ENCODE results near the gene UQCR11. TPM values are rescaled to one million over a fixed set of nuclear protein-coding genes. Genes with fewer than 3 reads are reported as not detected.

Gene UQCR11
- total RNA-seq, 6 donors from 2014 or later, result 10.5 to 216 (median 67.3) TPM

DNA sequence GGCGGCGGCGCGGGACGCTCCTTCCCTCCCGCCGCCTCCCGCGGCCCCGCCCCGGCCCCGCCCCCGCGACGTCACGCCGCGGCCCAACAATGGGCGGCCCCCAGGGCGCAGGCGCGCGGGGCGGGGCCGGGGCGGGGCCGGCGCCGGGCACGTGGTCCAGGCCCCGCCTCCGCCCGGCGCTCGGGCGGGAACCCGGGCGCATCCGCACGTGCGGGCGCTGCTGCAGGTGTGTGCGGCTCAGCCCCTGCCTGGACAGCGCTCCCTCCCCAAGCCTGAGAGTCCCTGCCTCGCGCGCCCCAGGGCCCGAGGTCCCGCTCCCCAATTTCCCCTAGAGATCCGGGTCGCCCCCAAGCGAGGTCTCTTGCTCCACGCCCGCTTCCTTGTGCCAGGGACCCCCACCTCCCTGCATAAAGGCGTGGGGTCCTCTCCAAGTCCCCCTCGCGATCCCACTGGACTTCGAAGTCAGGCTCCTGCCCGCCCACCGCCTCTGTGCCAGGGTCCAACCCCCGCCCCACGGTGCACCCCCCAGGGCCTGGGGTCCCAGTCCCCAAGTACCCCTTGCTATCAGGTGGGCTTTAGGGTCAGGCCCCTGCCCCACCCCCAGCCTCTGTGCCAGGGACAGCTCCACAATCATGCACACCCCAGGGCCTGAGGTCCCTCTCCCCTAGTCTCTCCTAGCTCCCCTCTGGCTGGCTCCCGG is 36.8 kb downstream of the UQCR11 start, which contains the start of gene MEX3D:
MEX3D (minus strand) TSS at position 6 of the 700 bp plus-strand sequence. CDS start 267 bp downstream, outside the sequence.
- Histone ChIP-seq H3K27ac (peak within 1 kb of the TSS; percentile 75 to 87 (median 84)), H3K36me3 (no peaks in the 10 kb centered on the region), H3K4me3 (peak within 1 kb of the TSS; percentile 63 to 86 (median 78)), H3K27me3 (peaks cover 0 to 10% (median 0%) of the 10 kb centered on the region in 4 donors), H3K4me1 (peaks cover 11 to 27% (median 16%) of the 10 kb centered on the region in 4 donors), H3K9me3 (no peaks in the 10 kb centered on the region)
- peak; percentile 74 to 98 for DNase-seq
- peak; percentile 20 to 87 for ATAC-seq (ENCODE audit: low FRiP score in 2 of 2)
- TF ChIP-seq, protein P1, sequence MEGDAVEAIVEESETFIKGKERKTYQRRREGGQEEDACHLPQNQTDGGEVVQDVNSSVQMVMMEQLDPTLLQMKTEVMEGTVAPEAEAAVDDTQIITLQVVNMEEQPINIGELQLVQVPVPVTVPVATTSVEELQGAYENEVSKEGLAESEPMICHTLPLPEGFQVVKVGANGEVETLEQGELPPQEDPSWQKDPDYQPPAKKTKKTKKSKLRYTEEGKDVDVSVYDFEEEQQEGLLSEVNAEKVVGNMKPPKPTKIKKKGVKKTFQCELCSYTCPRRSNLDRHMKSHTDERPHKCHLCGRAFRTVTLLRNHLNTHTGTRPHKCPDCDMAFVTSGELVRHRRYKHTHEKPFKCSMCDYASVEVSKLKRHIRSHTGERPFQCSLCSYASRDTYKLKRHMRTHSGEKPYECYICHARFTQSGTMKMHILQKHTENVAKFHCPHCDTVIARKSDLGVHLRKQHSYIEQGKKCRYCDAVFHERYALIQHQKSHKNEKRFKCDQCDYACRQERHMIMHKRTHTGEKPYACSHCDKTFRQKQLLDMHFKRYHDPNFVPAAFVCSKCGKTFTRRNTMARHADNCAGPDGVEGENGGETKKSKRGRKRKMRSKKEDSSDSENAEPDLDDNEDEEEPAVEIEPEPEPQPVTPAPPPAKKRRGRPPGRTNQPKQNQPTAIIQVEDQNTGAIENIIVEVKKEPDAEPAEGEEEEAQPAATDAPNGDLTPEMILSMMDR (IDR thresholded peaks at IDR 0.05), result no peak
- no peak for TF ChIP-seq POLR2A (IDR thresholded peaks at IDR 0.05)
- no peak for TF ChIP-seq EP300 (IDR thresholded peaks at IDR 0.05)
- no peak for TF ChIP-seq POLR2AphosphoS5 (IDR thresholded peaks at IDR 0.05)
- 0 to 32% methylated on average over 1 to 12 of the region's 63 CpGs for WGBS, 2 donors

DNA sequence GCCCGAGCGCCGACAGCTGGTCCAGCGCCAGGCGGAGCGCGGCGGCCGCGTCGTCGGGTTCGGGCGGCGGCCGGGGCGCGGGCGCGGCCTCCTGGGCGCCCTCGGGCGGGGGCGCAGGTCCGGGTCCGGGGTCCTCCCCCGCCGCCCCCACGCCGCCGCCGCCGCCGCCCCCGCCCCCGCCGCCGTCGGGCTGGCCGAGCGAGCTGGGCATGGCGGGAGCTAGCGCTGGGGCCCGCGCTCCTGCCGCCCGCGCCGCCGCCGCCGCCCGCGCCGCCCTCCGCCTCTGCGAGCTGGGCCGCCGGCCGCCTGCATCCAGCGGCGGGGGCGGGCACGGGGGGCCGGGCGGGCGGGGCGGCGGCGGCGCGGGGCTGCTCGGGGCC is 37.4 kb downstream of the UQCR11 start:
- Histone ChIP-seq H3K9me3 (no peaks in the 10 kb centered on the region), H3K27ac (peak overlapping the region in 1 of 4 donors; percentile 87), H3K4me1 (peaks cover 11 to 27% (median 16%) of the 10 kb centered on the region in 4 donors), H3K27me3 (peaks cover 0 to 10% (median 0%) of the 10 kb centered on the region in 4 donors), H3K36me3 (no peaks in the 10 kb centered on the region), H3K4me3 (peak overlapping the region in 3 of 4 donors; percentile 77 to 86 (median 78))
- WGBS, 2 donors, result no CpG with 5 or more reads among the region's 73 CpGs
- TF ChIP-seq EP300 (IDR thresholded peaks at IDR 0.05) (no peak), POLR2A (IDR thresholded peaks at IDR 0.05) (no peak), POLR2AphosphoS5 (IDR thresholded peaks at IDR 0.05) (no peak)
- TF ChIP-seq, protein P1 (IDR thresholded peaks at IDR 0.05), result no peak
- ATAC-seq (ENCODE audit: low FRiP score in 2 of 2) (no peak), DNase-seq (peak in 1 of 2 donors; percentile 88)

DNA sequence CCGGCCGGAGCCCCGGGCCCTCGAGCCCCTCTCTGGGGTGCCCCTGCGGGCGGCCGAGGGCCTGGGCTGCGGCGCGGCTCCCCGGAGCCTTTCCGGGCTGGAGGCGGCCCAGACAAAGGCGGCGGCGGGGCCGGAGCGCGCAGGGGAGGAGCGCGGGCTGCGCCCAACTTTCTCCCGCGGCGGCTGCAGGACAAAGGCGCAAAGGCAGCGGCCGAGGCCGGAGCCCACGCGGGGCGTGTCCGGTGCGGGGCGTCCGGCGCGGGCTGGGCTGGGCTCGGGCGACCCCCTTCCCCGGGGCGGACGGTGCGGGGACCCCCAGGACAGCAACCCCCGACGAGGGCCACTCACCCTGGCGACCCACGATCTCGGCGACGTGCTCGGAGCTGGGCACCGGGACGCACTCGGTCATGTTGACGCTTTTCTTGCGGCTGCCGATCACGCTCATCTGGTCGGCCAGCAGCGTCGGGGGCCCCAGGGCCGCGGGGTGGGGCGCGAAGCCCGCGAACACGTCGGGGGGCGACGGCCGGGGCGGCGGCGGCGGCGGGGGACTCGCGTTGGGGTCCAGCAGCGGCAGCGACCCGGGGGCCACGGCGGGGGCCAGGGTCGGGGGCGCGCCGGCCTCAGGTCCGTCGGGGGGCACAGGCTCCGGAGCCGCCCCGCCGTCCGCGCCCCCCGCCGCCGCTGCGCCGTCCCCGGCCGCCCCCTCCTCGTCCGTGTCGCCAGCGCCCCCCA is 38.0 kb downstream of the UQCR11 start:
- no peaks in the 10 kb centered on the region for H3K36me3 ChIP-seq
- H3K9me3 ChIP-seq, result no peaks in the 10 kb centered on the region
- peaks cover 11 to 27% (median 16%) of the 10 kb centered on the region in 4 donors for H3K4me1 ChIP-seq
- TF ChIP-seq POLR2A (IDR thresholded peaks at IDR 0.05) (peak in 2 of 4 donors; percentile 31 to 43), EP300 (IDR thresholded peaks at IDR 0.05) (no peak), POLR2AphosphoS5 (IDR thresholded peaks at IDR 0.05) (no peak)
- TF ChIP-seq, protein P1 (IDR thresholded peaks at IDR 0.05), result peak in 1 of 6 experiments; percentile 12
- peak in 1 of 2 donors; percentile 63 for ATAC-seq (ENCODE audit: low FRiP score in 2 of 2)
- peak overlapping the region; percentile 63 to 86 (median 78) for H3K4me3 ChIP-seq
- peak in 1 of 2 donors; percentile 92 for DNase-seq
- H3K27me3 ChIP-seq, result peaks cover 0 to 10% (median 0%) of the 10 kb centered on the region in 4 donors
- peak overlapping the region; percentile 75 to 87 (median 84) for H3K27ac ChIP-seq
- WGBS, 2 donors, result 0 to 2% methylated on average over 1 to 9 of the region's 108 CpGs

DNA sequence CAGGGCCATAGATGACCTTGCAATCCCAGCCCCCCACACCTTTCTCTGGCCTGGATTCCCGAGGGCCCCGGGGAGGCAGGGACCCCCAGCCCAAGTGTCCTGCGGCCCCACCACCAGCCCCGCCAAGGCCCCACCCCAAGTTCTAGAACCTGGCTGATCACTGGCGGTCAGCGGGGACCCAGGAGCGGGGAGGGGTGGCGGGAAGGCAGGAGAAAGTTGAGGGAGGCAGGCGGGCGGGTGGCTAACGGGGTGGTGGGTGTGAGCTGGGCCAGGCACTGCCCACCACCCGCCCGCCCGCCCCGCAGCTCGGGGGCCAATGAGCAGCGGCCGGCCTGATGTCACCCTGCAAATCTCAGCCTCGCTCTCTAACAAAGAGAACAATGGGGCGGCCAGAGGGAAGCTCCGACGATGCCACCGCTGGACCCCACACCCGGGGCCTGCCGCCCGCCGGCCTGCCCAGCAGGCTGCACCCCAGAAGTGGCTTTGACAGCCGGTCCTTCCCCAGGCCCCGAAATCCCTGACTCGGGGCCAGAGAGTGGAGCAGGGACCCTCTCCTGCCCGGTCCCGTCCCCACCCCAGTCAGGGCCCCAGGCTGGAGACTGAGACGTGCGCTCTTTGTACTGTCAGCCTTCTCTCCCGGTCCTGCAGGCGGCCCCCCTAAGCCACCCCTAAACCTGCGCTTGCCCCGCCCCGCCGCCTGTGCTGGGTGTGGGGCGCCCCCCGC is 38.7 kb downstream of the UQCR11 start:
- ATAC-seq (ENCODE audit: low FRiP score in 2 of 2) (peak; percentile 88 to 89), DNase-seq (peak; percentile 77 to 89)
- Histone ChIP-seq H3K4me3 (peak overlapping the region; percentile 63 to 86 (median 78)), H3K9me3 (no peaks in the 10 kb centered on the region), H3K27me3 (peaks cover 0 to 10% (median 0%) of the 10 kb centered on the region in 4 donors), H3K36me3 (no peaks in the 10 kb centered on the region), H3K27ac (peak overlapping the region; percentile 75 to 87 (median 84)), H3K4me1 (peaks cover 11 to 27% (median 16%) of the 10 kb centered on the region in 4 donors)
- TF ChIP-seq, protein P1 (IDR thresholded peaks at IDR 0.05), result no peak
- no peak for TF ChIP-seq EP300 (IDR thresholded peaks at IDR 0.05)
- peak in 3 of 4 donors; percentile 4 to 57 (median 52) for TF ChIP-seq POLR2A (IDR thresholded peaks at IDR 0.05)
- TF ChIP-seq POLR2AphosphoS5 (IDR thresholded peaks at IDR 0.05), result peak; percentile 23 to 58
- WGBS, 2 donors, result 6 to 25% methylated on average over 3 to 11 of the region's 42 CpGs

All from upper lobe of left lung (tissue), 6 donors.